Mononuclear cell (primary cell): Measurements from ENCODE around the gene POU2AF1. TPM values are rescaled to one million over a fixed set of nuclear protein-coding genes. Genes with fewer than 3 reads are reported as not detected.

Experiments
- H3K27me3 ChIP-seq: 2 replicates; pipeline ENCODE4 v1.6.0; 2011; ENCODE audit warnings: low read length, control low read depth; ENCODE audit not compliant: insufficient read depth
- H3K4me1 ChIP-seq: 2 replicates; pipeline ENCODE4 v1.5.1; 2011; ENCODE audit warnings: mild to moderate bottlenecking, low read length, control low read depth; ENCODE audit not compliant: insufficient read depth
- H3K4me3 ChIP-seq: 2 replicates; pipeline ENCODE4 v1.5.1; 2011; ENCODE audit warnings: mild to moderate bottlenecking, low read length, moderate library complexity
- H3K9me3 ChIP-seq: 2 replicates; pipeline ENCODE4 v1.5.1; 2011; ENCODE audit warnings: low read depth, mild to moderate bottlenecking, control low read depth, low read length
- total RNA-seq: library from RNA; depleted of rRNA; stranded (reverse); fragments of >200 nt; gene quantifications from one replicate; pipeline ENCODE4 v1.2.3, GENCODE V29; 2012

The POU2AF1 gene
- total RNA-seq, 1 donor: 3.4 TPM

GRCh38 chr11:111353776-111354600, 25.1 kb downstream of the POU2AF1 start:
- no peak overlapping the region for H3K4me3 ChIP-seq
- H3K9me3 ChIP-seq: no peaks in the 10 kb centered on the region
- H3K4me1 ChIP-seq: no peaks in the 10 kb centered on the region
- no peaks in the 10 kb centered on the region for H3K27me3 ChIP-seq

DNA sequence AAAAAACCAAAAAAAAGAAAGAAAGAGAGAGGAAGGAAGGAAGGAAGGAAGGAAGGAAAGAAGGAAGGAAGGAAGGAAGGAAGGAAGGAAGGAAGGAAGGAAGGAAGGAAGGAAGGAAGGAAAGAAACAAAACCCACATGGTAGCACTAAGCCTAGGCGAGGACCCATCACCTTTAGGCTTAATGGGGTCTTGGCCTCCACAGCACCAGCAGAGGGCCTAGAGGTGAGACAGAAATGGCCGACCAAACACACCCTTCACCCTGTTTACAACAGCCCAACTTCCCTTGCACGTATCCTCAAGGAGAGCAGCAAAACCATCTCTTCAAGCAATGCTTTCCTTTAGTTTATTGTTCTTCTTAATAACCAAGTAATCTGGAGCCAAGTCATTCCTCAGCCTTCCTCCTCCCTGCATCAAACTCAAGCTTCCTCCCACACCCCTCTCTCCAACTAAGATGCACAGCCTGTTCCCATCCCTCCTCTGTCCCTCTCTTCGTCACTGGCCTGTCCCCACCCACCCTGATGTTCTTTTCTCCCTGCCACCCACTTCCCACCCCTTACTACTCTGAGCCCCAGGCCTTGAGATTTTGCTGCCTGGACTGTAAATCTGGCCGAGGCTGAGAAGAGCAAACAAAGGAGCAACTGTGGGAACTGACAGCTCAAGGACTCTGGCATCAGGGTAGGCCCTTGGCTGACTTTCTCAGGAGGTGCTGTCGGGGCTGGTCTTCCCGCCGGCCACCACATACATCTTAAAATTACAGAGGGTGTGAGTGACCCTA, 26.0 kb downstream of the POU2AF1 start:
- Histone ChIP-seq H3K4me3 (no peak overlapping the region), H3K4me1 (no peaks in the 10 kb centered on the region), H3K9me3 (no peaks in the 10 kb centered on the region), H3K27me3 (no peaks in the 10 kb centered on the region)

- Histone ChIP-seq H3K27me3 (no peaks in the 10 kb centered on the region), H3K4me3 (no peak overlapping the region), H3K4me1 (no peaks in the 10 kb centered on the region), H3K9me3 (no peaks in the 10 kb centered on the region)
These were observed 26.8 kb downstream of the POU2AF1 start for GRCh38 chr11:111352231-111352746.

- H3K4me1 ChIP-seq: no peaks in the 10 kb centered on the region
- H3K27me3 ChIP-seq: no peaks in the 10 kb centered on the region
- no peaks in the 10 kb centered on the region for H3K9me3 ChIP-seq
- H3K4me3 ChIP-seq: no peak overlapping the region
These were observed 27.6 kb downstream of the POU2AF1 start for GRCh38 chr11:111351374-111352055.

- Histone ChIP-seq H3K27me3 (no peaks in the 10 kb centered on the region), H3K4me3 (no peak overlapping the region), H3K4me1 (no peaks in the 10 kb centered on the region), H3K9me3 (no peaks in the 10 kb centered on the region)
These were observed 28.3 kb downstream of the POU2AF1 start for GRCh38 chr11:111350811-111351210.

GRCh38 chr11:111349191-111349695, 29.8 kb downstream of the POU2AF1 start:
- Histone ChIP-seq H3K9me3 (no peaks in the 10 kb centered on the region), H3K4me3 (no peak overlapping the region), H3K27me3 (no peaks in the 10 kb centered on the region), H3K4me1 (no peaks in the 10 kb centered on the region)

- Histone ChIP-seq H3K4me3 (no peak overlapping the region), H3K27me3 (no peaks in the 10 kb centered on the region), H3K9me3 (no peaks in the 10 kb centered on the region), H3K4me1 (no peaks in the 10 kb centered on the region)
These were observed 30.9 kb downstream of the POU2AF1 start for GRCh38 chr11:111348147-111348546.

GRCh38 chr11:111347723-111348115, 31.4 kb downstream of the POU2AF1 start:
- H3K9me3 ChIP-seq: no peaks in the 10 kb centered on the region

DNA sequence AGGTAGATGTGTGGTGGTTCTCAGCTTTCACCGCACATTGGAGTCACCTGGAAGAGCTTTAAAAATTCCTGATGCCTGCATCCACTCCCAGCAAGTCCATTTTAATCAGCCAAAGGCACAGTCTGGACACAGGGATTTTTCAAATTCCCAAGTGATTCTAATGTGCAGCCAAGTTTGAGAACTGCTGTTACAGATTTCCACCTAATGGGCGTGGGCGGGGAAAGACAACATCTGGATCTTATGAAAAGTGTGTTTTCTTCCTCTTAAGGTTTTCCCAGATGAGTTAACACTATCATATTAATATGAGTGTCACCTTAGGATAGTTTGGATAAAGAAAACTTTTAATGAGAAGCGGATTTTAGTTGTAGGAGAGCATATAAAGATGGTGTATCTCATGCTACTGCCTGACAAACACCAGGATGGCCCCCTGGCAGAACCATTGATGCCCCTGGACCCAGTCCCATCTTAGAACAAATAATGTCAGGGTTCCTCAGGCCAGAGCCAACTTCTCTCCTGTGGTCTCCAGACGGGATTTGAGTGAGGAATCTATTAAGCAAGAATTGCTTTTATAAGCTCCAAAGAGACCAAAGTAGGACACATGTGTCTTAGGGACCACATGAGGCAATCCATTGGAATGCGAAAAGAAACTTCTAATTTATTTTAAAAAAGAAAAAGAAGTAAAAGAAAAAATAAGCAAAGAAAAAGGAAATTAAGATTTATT, 31.9 kb downstream of the POU2AF1 start:
- Histone ChIP-seq H3K4me3 (no peak overlapping the region), H3K4me1 (no peaks in the 10 kb centered on the region), H3K9me3 (no peaks in the 10 kb centered on the region), H3K27me3 (no peaks in the 10 kb centered on the region)

More at GRCh38 chr11:111347723-111348115, 31.4 kb downstream of the POU2AF1 start:
- H3K27me3 ChIP-seq: no peaks in the 10 kb centered on the region
- no peak overlapping the region for H3K4me3 ChIP-seq
- H3K4me1 ChIP-seq: no peaks in the 10 kb centered on the region

- H3K4me1 ChIP-seq: no peaks in the 10 kb centered on the region
- H3K4me3 ChIP-seq: no peak overlapping the region
- H3K27me3 ChIP-seq: no peaks in the 10 kb centered on the region
- peaks cover 7% of the 10 kb centered on the region for H3K9me3 ChIP-seq
These were observed 35.0 kb downstream of the POU2AF1 start for GRCh38 chr11:111344032-111344431.

DNA sequence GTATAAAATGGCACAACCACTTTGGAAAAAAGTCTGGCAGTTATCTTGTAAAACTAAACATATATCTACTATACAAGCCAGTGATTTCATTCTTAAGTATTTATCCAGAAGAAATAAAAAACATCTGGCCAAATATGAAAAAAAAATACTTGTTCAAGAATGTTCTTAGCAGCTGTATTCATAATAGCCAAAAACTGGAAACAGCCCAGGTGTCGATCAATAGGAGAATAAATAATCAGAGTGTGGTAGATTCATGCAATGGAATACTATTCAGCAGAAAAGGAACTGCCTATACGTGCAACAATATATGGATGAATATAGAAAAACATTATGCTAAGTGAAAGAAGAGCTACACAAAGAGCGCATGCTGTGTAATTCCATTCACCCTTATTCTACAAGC, 36.7 kb downstream of the POU2AF1 start:
- no peaks in the 10 kb centered on the region for H3K27me3 ChIP-seq
- peaks cover 7% of the 10 kb centered on the region for H3K9me3 ChIP-seq
- no peaks in the 10 kb centered on the region for H3K4me1 ChIP-seq
- no peak overlapping the region for H3K4me3 ChIP-seq

DNA sequence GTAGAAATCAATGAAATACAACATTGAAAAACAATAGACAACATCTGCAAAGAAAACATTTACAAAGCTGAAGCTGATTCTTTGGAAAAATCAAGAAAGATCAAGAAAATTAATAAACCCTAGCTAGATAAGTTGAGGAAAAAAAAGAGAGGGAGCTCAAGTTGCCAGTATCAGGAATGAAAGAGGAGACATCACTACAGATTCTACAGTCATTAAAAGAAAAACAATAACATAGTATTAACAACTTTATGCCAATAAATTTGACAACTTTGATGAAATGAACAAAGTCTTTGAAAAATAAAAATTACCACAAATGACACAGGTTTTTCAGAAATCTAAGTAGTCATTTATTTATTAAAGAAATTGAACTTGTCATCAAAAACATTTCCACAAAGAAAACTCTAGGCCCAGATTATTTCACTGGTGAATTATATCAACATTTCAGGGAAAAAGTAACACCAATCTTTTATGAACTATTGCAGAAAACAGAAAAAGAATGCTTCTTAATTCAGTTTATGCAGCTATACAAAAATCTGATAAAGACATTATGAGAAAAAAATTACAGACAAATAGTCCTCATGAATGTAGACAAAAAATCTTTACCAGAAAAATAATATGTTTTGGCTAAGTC, 39.2 kb downstream of the POU2AF1 start:
- H3K4me1 ChIP-seq: no peaks in the 10 kb centered on the region
- H3K27me3 ChIP-seq: no peaks in the 10 kb centered on the region
- no peak overlapping the region for H3K4me3 ChIP-seq
- H3K9me3 ChIP-seq: peaks cover 7% of the 10 kb centered on the region

DNA sequence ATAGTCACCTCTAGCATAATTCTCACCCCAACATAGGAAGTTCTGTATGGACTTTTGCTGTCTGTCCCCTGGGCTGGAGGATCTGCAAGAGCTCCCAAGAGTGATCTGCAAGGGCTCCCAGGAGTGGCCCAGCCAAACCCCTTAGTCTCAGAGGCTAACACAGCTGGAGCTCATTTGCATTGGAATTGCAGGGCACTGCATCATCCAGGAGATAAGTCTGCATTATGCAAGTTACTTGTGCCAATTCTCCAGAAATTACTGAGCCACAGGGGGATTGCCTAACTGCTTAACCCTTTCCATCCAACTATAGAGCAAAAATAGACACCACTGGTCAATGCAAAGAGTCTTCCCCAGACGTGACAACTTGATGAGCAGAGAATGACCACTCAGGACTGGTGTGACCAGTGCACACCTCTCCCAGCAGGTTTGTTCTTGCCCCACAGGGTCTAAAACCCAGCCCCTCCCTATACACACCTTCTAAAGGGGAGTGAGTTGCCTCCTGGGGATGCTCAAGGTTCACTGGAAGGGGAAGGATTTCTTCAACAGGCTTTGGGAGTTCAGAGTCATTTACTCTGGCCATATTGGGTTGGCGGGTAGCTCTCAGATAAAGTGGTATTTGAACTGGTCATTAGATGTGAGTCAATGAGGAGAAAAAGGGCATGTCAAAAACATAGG, 42.4 kb downstream of the POU2AF1 start:
- Histone ChIP-seq H3K9me3 (peaks cover 7% of the 10 kb centered on the region), H3K4me1 (no peaks in the 10 kb centered on the region), H3K4me3 (no peak overlapping the region), H3K27me3 (no peaks in the 10 kb centered on the region)
